Activated T-helper 2 cell treated with anti-CD3 and anti-CD28 coated beads, Interferon-gamma antibody, Interleukin-2, Interleukin-4, amounts not matched to agents 10 μg/mL and 5 μg/mL and 100 μg/mL, durations not matched to agents 14 hours and 24 hours and 36 hours (primary cell): Measurements from ENCODE around the gene PHLDA2. TPM values are rescaled to one million over a fixed set of nuclear protein-coding genes. Genes with fewer than 3 reads are reported as not detected.

ENCODE experiments used
- DNase-seq: peaks from one replicate; pipeline ENCODE4 v3.0.0; 2021; ENCODE audit warnings: low spot score
- H3K27ac Mint-ChIP-seq: one replicate; pipeline ENCODE4 v1.8.0; 2021; ENCODE audit warnings: mixed read lengths
- H3K27me3 Mint-ChIP-seq: one replicate; pipeline ENCODE4 v1.8.0; 2021; ENCODE audit warnings: low read depth, mixed read lengths
- H3K36me3 Mint-ChIP-seq: one replicate; pipeline ENCODE4 v1.8.0; 2021; ENCODE audit warnings: low read depth, mixed read lengths
- H3K4me1 Mint-ChIP-seq: one replicate; pipeline ENCODE4 v1.8.0; 2021; ENCODE audit warnings: low read depth, mixed read lengths
- H3K4me3 Mint-ChIP-seq: one replicate; pipeline ENCODE4 v1.8.0; 2021; ENCODE audit warnings: low read depth, mild to moderate bottlenecking, moderate library complexity, mixed read lengths
- H3K9me3 Mint-ChIP-seq: one replicate; pipeline ENCODE4 v1.8.0; 2021; ENCODE audit warnings: mixed read lengths
- intact Hi-C: fragments of 100-400 bp; cut with micrococcal nuclease; formaldehyde crosslinking; loops from one replicate; pipeline ENCODE4 v1.15.1; 2023
- total RNA-seq: library from RNA; stranded (reverse); gene quantifications from 2 replicates; pipeline ENCODE4 v1.2.3, GENCODE V29; 2022

Gene PHLDA2
- total RNA-seq, 1 donor from 2014 or later = 34.7 TPM

- H3K4me1 Mint-ChIP-seq = peaks cover 4% of the 10 kb centered on the region
These were observed 47.2 kb downstream of the PHLDA2 start for GRCh38 chr11:2881981-2882375.

GRCh38 chr11:2881076-2881980, 47.9 kb downstream of the PHLDA2 start:
- H3K9me3 Mint-ChIP-seq = no peaks in the 10 kb centered on the region
- peaks cover 4% of the 10 kb centered on the region for H3K4me1 Mint-ChIP-seq
- H3K4me3 Mint-ChIP-seq = no peak overlapping the region
- no peaks in the 10 kb centered on the region for H3K36me3 Mint-ChIP-seq
- H3K27me3 Mint-ChIP-seq = peaks cover 24% of the 10 kb centered on the region
- intact Hi-C loops = no loop called here
- DNase-seq = no peak
- H3K27ac Mint-ChIP-seq = no peak overlapping the region

More at GRCh38 chr11:2881981-2882375, 47.2 kb downstream of the PHLDA2 start:
- no peak overlapping the region for H3K27ac Mint-ChIP-seq
- H3K4me3 Mint-ChIP-seq = no peak overlapping the region
- no peak for DNase-seq
- peaks cover 29% of the 10 kb centered on the region for H3K27me3 Mint-ChIP-seq
- intact Hi-C loops = no loop called here
- H3K9me3 Mint-ChIP-seq = no peaks in the 10 kb centered on the region
- H3K36me3 Mint-ChIP-seq = no peaks in the 10 kb centered on the region

GRCh38 chr11:2880646-2881045, 48.6 kb downstream of the PHLDA2 start:
- intact Hi-C loops = no loop called here
- Mint-ChIP-seq H3K27me3 (peaks cover 24% of the 10 kb centered on the region), H3K4me3 (no peak overlapping the region), H3K36me3 (no peaks in the 10 kb centered on the region), H3K9me3 (no peaks in the 10 kb centered on the region), H3K27ac (no peak overlapping the region), H3K4me1 (peaks cover 4% of the 10 kb centered on the region)
- no peak for DNase-seq

- no peak overlapping the region for H3K4me3 Mint-ChIP-seq
- H3K36me3 Mint-ChIP-seq = no peaks in the 10 kb centered on the region
- DNase-seq = no peak
- no peaks in the 10 kb centered on the region for H3K9me3 Mint-ChIP-seq
- H3K27ac Mint-ChIP-seq = no peak overlapping the region
- peaks cover 2% of the 10 kb centered on the region for H3K4me1 Mint-ChIP-seq
- H3K27me3 Mint-ChIP-seq = peaks cover 21% of the 10 kb centered on the region
- intact Hi-C loops = no loop called here
These were observed 50.4 kb downstream of the PHLDA2 start for GRCh38 chr11:2878782-2879181.

Other genes with a start within 250 kb of the PHLDA2 start
- 0.68 and 0.74 TPM in 2 replicates for gene KCNQ1OT1, start 229.4 kb downstream of the PHLDA2 start, total RNA-seq
- 1.7 TPM in 2 replicates for gene CDKN1C, start 43.6 kb downstream of the PHLDA2 start, total RNA-seq
- gene NAP1L4, start 62.9 kb upstream of the PHLDA2 start, total RNA-seq = 267 and 286 TPM in 2 replicates
- gene CARS1, start 128.0 kb upstream of the PHLDA2 start, total RNA-seq = 46.4 and 51.8 TPM in 2 replicates
- 2.3 and 2.4 TPM in 2 replicates for gene OSBPL5, start 235.9 kb upstream of the PHLDA2 start, total RNA-seq